HepG2 (cell line): ENCODE data around the gene SERPINB7.

ENCODE experiments used
- KMT2A ChIP-seq: sonication (generic); formaldehyde crosslinking; IDR thresholded peaks from 2 replicates; pipeline ENCODE4 v1.4.0; 2020; ENCODE audit warnings: missing genetic modification reagents
- MATR3 ChIP-seq: sonication (generic); formaldehyde crosslinking; IDR thresholded peaks from 2 replicates; pipeline ENCODE4 v1.4.0; 2020; ENCODE audit warnings: missing genetic modification reagents
- MTF1 ChIP-seq: sonication (generic); formaldehyde crosslinking; IDR thresholded peaks from 2 replicates; pipeline ENCODE4 v1.5.0; 2020; ENCODE audit warnings: missing genetic modification reagents
- RERE ChIP-seq: IDR thresholded peaks from 2 replicates; pipeline ENCODE4 v1.6.1; 2016; ENCODE audit warnings: low read depth, missing genetic modification reagents, missing compliant biosample characterization
- SP5 ChIP-seq: IDR thresholded peaks from 2 replicates; pipeline ENCODE4 v1.6.1; 2016; ENCODE audit warnings: low read depth, borderline replicate concordance
- TARDBP ChIP-seq: sonication (generic); formaldehyde crosslinking; IDR thresholded peaks from 2 replicates; pipeline ENCODE4 v1.8.0; 2022; ENCODE audit warnings: mild to moderate bottlenecking, missing genetic modification reagents
- ZBTB10 ChIP-seq: sonication (generic); formaldehyde crosslinking; IDR thresholded peaks from 2 replicates; pipeline ENCODE4 v1.4.0; 2020; ENCODE audit warnings: missing genetic modification reagents, borderline replicate concordance
- ZNF18 ChIP-seq: sonication (generic); formaldehyde crosslinking; IDR thresholded peaks from 2 replicates; pipeline ENCODE4 v1.8.0; 2022; ENCODE audit warnings: mild to moderate bottlenecking, missing genetic modification reagents; ENCODE audit not compliant: insufficient replicate concordance
- ZNF317 ChIP-seq: sonication (generic); formaldehyde crosslinking; IDR thresholded peaks from 2 replicates; pipeline ENCODE4 v1.5.0; 2020; ENCODE audit warnings: mild to moderate bottlenecking, missing genetic modification reagents

- no peak for TF ChIP-seq ZBTB10 (CRISPR knock-in tag)
- no peak for TF ChIP-seq ZNF18 (CRISPR knock-in tag)
- no peak for TF ChIP-seq SP5
- TF ChIP-seq ZNF317 (CRISPR knock-in tag), result no peak
- no peak for TF ChIP-seq RERE (CRISPR knock-in tag)
- TF ChIP-seq MTF1 (CRISPR knock-in tag), result no peak
- TF ChIP-seq MATR3, result no peak
- no peak for TF ChIP-seq KMT2A (CRISPR knock-in tag)
- no peak for TF ChIP-seq TARDBP (CRISPR knock-in tag)
Observed at GRCh38 chr18:63837590-63837989, 62.4 kb downstream of the SERPINB7 start.
